Activated naive CD4-positive, alpha-beta T cell treated with anti-CD3 and anti-CD28 coated beads, Interleukin-2, amount 10 ng/mL, durations not matched to agents 7 days and 5 days (primary cell): ENCODE results near the gene DNASE2B.

ENCODE experiments used
- CTCF ChIA-PET: fragments of 350-600 bp; sonication (Branson Sonifier 250); formaldehyde crosslinking; loops from one replicate; lab custom pipeline; 2021; ENCODE audit warnings: antibody characterized with exemption; lab: Charles Lee
- DNase-seq: peaks from one replicate; pipeline ENCODE4 v3.0.0-alpha.2; 2020
- H3K27ac Mint-ChIP-seq: one replicate; pipeline ENCODE4 v1.8.0; 2021; ENCODE audit warnings: mild to moderate bottlenecking, moderate library complexity, mixed read lengths
- H3K27me3 Mint-ChIP-seq: one replicate; pipeline ENCODE4 v1.8.0; 2021; ENCODE audit warnings: mild to moderate bottlenecking, mixed read lengths
- H3K36me3 Mint-ChIP-seq: one replicate; pipeline ENCODE4 v1.8.0; 2021; ENCODE audit warnings: mixed read lengths
- H3K4me1 Mint-ChIP-seq: one replicate; pipeline ENCODE4 v1.8.0; 2021; ENCODE audit warnings: mixed read lengths
- H3K4me3 Mint-ChIP-seq: one replicate; pipeline ENCODE4 v1.8.0; 2021; ENCODE audit warnings: mild to moderate bottlenecking, moderate library complexity, mixed read lengths
- H3K9me3 Mint-ChIP-seq: one replicate; pipeline ENCODE4 v1.8.0; 2021; ENCODE audit warnings: mixed read lengths

The DNASE2B gene

DNA sequence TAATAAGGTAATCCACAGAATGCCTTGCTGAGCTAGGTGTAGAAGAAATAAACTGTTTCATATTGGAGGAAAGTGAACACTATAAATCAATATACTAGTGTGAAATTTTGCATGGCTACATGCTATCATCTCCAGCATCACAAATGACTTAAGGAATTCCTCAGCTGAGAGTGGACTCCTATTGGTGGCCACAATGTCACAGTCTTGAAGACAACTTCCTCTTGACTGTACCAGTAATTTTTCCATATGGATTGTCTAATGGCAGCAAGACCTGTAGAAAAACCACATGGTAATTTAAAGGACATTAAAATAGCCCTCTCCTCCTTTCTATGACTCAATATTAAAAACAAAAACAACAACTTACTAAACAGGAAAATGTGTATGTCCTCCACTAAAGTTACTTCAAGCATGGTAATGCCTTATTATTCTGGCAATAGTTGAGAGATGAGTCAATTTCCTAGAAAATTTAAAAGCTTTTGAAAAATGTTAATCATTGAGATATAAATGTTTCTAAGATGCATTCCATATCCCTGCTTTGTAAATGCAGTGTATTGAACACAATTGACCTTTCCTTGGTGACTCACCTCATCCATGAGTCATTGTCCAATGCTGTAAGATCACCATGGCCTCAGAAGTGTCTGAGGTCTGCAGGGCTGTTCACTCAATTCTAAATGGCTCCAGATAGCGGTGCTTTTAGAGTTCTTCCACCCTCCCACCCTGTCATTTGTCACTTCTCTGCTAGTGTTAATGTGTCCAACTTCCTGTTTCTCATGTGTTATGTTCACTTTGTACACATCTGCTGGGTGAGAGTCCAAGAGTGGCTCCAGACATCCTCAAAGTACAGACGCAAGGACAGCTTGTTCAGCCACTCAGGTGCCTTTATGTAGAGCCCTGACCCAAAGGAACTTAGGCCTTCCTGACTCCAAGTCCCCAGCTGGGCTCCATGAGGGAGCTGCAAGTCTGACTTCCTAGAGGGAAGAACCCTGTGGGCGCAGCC lies 32.8 kb upstream of the DNASE2B start:
- H3K4me1 Mint-ChIP-seq: no peaks in the 10 kb centered on the region
- H3K4me3 Mint-ChIP-seq: no peak overlapping the region
- DNase-seq: no peak
- CTCF ChIA-PET: no interaction called here
- H3K9me3 Mint-ChIP-seq: no peaks in the 10 kb centered on the region
- peaks cover 3% of the 10 kb centered on the region for H3K27me3 Mint-ChIP-seq
- no peaks in the 10 kb centered on the region for H3K36me3 Mint-ChIP-seq
- no peak overlapping the region for H3K27ac Mint-ChIP-seq

DNA sequence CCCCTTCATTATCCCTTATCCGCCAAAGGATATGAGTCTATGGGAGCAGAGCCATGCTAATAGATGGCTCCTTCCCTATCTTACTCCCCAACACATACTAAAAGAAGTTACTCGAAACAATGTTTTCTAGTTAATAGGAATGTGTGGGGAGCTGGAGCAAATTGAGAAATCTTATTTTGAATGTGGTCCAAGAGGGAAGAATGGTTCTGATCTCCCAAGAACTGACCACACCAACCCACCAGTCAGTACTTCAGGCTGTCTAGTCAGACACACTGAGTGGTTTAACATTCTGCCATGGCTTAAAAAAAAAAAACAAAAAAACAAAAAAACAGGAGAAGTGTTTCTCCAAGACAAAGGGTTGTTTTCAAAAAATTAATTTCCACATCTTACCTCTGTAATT lies 31.5 kb upstream of the DNASE2B start:
- Mint-ChIP-seq H3K4me3 (no peak overlapping the region), H3K27me3 (peaks cover 2% of the 10 kb centered on the region), H3K9me3 (no peaks in the 10 kb centered on the region), H3K27ac (no peak overlapping the region), H3K4me1 (no peaks in the 10 kb centered on the region), H3K36me3 (no peaks in the 10 kb centered on the region)
- DNase-seq: no peak
- CTCF ChIA-PET: no interaction called here

DNA sequence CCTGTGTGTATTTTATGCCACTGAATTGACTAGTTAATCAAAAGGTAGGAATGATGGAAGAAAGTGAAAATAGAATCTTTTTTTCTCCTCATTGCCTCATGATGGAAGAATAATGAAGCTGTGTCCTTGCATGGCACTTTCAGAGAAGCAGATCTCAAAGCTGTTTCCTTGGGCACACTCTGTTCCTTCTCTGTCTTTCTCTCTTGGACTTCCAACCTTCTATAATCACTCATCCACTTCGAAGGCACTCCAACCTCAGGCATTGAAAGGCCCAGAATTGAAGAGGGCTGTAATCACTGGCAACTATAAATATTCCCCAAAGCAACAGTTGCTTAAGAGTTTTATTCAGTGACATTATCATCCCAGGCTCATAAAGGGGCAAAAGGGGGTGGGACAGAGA lies 31.1 kb upstream of the DNASE2B start:
- DNase-seq: no peak
- no peaks in the 10 kb centered on the region for H3K4me1 Mint-ChIP-seq
- no peaks in the 10 kb centered on the region for H3K36me3 Mint-ChIP-seq
- no peaks in the 10 kb centered on the region for H3K27me3 Mint-ChIP-seq
- H3K4me3 Mint-ChIP-seq: no peak overlapping the region
- no peak overlapping the region for H3K27ac Mint-ChIP-seq
- CTCF ChIA-PET: no interaction called here
- H3K9me3 Mint-ChIP-seq: no peaks in the 10 kb centered on the region

DNA sequence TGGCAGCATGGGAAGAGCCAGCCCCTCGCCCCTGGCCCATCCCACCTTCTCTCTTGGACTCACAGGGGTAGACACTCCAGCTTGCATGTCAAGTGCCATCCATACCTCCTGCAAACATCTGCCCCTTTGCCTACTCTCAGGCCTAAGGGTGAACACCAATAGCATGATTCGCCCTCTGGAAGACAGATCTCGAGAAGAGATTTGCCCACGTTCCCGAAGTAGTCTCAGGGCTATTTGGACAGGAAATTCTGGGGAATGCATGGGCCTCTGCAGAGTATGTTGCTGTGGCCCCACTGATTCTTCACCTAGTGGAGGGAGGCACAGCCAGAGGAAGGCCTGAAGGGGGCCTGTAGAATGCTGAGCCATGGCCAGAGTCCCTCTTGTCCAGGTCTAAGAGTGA lies 29.8 kb upstream of the DNASE2B start:
- Mint-ChIP-seq H3K4me1 (no peaks in the 10 kb centered on the region), H3K27me3 (no peaks in the 10 kb centered on the region), H3K4me3 (no peak overlapping the region), H3K27ac (no peak overlapping the region), H3K36me3 (no peaks in the 10 kb centered on the region), H3K9me3 (no peaks in the 10 kb centered on the region)
- CTCF ChIA-PET: no interaction called here
- no peak for DNase-seq

DNA sequence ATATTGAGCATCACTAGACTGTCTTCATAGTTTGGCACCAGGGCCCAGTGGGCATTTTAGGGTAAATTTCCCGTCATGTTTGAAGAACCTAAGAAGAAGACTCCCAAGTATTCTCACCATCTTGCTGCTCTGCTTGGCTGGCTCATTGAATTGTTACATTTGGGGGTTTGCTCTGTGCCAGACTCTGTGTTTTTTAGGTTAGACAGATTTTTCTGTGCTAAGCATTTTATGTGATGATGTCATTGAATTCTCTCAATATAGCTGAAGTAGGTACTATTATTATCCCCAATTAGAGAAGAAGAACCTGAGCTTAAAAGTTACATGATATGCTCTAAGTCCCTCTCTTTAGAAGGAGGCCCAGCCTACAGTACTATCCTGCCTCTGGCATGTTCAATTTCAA lies 28.0 kb upstream of the DNASE2B start:
- Mint-ChIP-seq H3K4me1 (no peaks in the 10 kb centered on the region), H3K9me3 (no peaks in the 10 kb centered on the region), H3K4me3 (no peak overlapping the region), H3K36me3 (no peaks in the 10 kb centered on the region), H3K27ac (no peak overlapping the region), H3K27me3 (no peaks in the 10 kb centered on the region)
- DNase-seq: no peak
- CTCF ChIA-PET: no interaction called here

DNA sequence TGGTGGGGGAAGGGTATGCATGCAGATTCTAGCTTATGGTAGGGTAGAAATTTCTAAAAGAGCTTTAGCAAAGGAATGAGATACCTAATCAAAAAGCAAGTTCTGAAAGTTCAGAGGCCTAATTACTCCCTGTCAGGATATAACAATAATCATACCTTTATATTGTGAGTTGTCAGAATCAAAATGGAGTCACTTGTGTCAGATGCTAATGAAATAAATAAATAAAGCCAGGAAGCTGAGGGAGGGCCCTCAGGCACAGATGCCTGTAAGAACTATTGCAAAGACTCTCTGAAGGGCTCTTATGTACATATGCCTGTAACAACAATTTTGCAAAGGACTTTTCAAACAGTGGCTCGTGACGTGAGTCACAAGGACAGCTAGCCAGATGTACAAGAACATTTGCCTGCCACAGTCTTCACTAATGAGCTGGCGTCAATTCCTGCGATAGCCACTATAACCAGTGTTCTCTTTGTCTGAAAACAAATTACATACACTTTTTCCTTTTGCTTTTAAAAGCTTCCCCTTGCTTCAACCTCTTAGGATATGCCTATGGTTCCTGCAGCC lies 27.4 kb upstream of the DNASE2B start:
- Mint-ChIP-seq H3K4me1 (no peaks in the 10 kb centered on the region), H3K4me3 (no peak overlapping the region), H3K27ac (no peak overlapping the region), H3K27me3 (no peaks in the 10 kb centered on the region), H3K36me3 (no peaks in the 10 kb centered on the region), H3K9me3 (no peaks in the 10 kb centered on the region)
- no peak for DNase-seq
- CTCF ChIA-PET: no interaction called here

DNA sequence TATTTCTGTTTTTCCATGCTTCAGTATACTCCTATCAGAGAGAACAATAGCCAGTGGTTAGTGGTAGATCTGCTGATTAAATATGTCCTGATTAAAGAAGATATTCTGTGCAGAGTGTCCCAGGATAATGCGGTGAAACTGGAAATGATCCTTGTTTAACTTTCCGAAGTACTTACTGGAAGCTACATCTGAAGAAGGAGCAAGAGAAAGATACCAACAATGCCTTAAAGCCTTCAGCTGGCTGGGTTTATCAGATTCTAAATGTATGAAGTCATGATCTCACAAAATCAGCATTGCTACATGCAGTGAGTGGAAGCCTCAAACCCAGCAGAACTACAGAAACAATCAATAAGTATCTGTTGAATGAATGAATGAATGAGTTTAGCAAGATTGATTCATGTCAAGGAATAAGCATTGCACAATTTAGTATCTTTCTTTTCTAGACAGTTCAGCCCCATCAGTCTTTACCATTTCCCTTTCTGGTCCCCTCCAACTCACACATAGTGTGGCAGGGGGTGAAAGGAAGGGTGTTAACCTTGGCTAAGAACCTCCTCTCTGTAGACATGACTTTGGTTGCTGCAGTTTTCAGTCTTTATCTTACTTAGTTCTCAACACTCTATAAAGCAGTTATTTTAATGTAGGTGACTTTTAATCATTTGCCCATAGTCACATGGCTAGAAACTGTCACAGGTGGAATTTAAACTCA lies 24.7 kb upstream of the DNASE2B start:
- CTCF ChIA-PET: no interaction called here
- Mint-ChIP-seq H3K4me3 (no peak overlapping the region), H3K36me3 (no peaks in the 10 kb centered on the region), H3K27me3 (no peaks in the 10 kb centered on the region), H3K27ac (no peak overlapping the region), H3K4me1 (no peaks in the 10 kb centered on the region), H3K9me3 (no peaks in the 10 kb centered on the region)
- DNase-seq: no peak

DNA sequence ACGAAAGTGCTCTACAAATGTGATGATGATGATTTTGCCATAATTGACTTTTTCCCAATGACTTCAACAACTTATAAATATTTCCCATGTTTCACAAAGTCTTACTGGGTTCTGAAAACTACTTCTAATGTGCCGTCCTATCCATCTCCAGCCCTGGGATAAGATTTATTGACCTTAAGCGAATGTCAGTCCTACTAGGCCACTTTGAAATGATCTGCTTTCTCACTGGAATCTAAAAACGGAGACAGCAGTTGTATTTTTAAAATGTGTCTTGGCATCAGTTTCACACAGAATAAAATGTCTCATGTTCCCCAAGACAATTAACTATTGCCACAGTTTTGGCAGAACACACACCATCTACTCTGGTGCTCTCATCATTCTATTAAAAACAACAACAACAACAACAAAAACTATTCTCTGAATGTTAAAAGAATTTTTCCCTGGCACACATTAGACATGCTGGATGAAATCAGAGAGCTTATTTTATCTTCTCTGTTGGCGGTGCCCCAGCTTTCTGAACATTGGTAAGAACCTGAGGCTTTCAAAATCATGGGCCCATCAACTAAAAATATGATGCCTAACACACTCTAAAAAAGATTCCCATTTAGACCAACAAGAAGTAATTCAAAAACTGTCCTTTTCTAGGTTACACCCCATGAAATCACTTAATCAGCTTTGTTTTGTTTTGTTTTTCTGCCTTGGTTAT lies 23.1 kb upstream of the DNASE2B start:
- CTCF ChIA-PET: no interaction called here

DNA sequence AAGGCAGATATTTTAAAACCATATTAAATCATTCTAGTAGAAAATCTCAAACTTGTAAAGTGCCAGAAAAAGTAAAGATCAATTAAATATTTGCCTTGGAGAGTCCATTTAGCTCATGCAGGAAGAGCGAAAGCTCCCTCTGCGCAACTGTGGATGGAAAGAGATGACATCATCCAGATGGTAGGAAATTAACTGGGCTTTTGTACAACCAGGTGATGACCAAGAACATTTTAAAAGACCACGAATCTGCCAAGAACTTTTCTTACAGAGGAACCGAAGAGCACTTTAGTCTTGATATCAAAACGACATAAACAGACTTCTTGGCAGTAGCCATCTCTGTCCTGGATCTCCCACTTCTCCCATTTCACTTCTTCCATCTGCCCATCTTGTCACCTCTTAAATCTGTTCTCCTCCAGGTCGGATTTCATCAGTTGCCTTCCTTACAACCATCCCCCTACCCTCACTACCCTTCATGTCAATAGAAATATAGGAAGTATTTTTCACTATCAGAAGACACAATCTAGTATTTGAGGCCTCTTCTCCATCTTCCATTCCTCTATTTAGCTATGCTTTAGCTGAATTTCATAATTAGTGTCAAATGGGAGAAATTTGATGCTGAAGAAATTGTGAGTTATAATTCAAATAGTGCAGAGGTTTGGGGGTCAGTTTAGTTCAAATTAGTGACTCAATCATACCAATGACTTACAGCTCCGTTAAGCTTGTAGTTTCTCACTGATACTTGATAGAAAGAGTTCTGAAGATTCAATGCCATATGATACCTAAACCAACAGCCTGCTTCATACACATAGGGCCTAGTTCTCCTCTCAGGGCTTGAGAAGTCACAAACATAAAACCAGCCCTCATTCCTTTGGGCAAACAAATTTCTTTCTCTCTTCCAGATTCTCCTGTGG lies 22.0 kb upstream of the DNASE2B start:
- Mint-ChIP-seq H3K4me1 (no peaks in the 10 kb centered on the region), H3K36me3 (no peaks in the 10 kb centered on the region), H3K27me3 (no peaks in the 10 kb centered on the region), H3K9me3 (no peaks in the 10 kb centered on the region), H3K4me3 (no peak overlapping the region), H3K27ac (no peak overlapping the region)
- CTCF ChIA-PET: no interaction called here
- DNase-seq: no peak

More for the DNA sequence above, 23.1 kb upstream of the DNASE2B start:
- no peaks in the 10 kb centered on the region for H3K36me3 Mint-ChIP-seq
- H3K4me1 Mint-ChIP-seq: no peaks in the 10 kb centered on the region
- DNase-seq: no peak
- no peak overlapping the region for H3K4me3 Mint-ChIP-seq
- no peaks in the 10 kb centered on the region for H3K27me3 Mint-ChIP-seq
- H3K9me3 Mint-ChIP-seq: no peaks in the 10 kb centered on the region
- H3K27ac Mint-ChIP-seq: no peak overlapping the region

DNA sequence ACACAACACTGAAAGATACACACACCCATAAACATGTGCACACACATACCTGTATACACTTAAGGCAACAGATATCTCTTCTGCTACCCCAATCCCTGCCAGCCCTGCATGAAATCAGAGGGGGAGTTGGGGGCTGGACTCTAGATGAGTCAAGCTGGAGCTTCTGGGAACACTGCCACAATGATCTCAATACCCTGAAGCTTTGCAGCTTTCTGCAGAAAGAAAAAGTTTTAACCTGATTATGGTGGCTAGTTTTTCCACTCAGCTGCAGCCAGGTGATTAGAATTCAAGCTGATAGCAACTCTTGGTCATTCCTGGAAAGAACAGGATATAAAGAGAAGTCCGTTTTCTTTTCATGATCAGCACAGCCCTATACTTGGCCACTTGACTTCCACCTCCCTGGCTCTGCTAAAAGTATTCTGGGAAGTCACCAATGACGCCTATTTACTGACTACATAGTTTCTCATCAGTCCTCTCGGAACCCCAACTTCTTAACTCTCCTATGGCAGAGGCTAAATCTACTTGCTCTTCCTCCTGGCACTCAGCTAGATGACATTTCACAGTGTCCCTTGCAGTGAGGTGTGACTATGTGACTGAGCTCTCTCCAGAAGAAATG lies 20.7 kb upstream of the DNASE2B start:
- no peak for DNase-seq
- no peaks in the 10 kb centered on the region for H3K9me3 Mint-ChIP-seq
- H3K27me3 Mint-ChIP-seq: no peaks in the 10 kb centered on the region
- H3K4me3 Mint-ChIP-seq: no peak overlapping the region
- H3K27ac Mint-ChIP-seq: no peak overlapping the region
- H3K4me1 Mint-ChIP-seq: no peaks in the 10 kb centered on the region
- H3K36me3 Mint-ChIP-seq: no peaks in the 10 kb centered on the region
- CTCF ChIA-PET: no interaction called here

DNA sequence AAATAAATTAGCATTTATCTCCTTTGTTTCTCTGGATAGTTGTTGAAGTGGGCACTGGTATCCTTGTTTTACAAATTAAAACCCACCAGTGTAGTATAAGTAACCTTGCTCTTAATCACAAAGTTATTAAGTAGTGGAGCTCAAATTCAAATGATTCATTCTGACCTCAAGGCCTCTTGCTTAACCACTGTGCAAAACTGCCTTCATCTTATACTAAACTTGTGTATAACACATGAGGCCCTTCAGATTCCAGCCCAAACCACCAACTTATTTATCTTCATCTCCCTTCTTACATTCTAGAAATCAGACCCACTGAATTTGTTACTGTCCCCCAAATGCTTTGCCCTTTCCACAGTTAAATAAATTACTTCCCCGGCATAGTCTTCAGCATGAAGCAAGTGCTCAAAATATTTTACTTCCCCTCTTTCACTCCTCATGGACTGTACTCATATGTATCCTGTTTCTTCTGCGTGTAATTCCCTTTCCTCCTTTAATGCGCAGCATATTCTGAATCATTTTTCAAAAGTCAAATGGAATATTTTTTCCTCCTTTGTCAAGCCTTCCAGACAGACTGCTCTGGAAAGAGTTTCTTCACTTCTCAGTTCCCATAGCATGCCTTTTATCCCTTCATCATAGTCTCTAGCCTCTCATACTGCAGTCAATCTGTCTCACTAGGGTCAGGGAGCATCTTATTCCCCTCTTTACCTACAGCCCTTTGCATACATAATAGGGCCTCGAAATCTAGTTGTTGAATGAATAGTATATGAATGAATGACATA lies 19.0 kb upstream of the DNASE2B start:
- no peak for DNase-seq
- Mint-ChIP-seq H3K27ac (no peak overlapping the region), H3K9me3 (no peaks in the 10 kb centered on the region), H3K4me1 (no peaks in the 10 kb centered on the region), H3K4me3 (no peak overlapping the region), H3K36me3 (no peaks in the 10 kb centered on the region), H3K27me3 (no peaks in the 10 kb centered on the region)
- CTCF ChIA-PET: no interaction called here

DNA sequence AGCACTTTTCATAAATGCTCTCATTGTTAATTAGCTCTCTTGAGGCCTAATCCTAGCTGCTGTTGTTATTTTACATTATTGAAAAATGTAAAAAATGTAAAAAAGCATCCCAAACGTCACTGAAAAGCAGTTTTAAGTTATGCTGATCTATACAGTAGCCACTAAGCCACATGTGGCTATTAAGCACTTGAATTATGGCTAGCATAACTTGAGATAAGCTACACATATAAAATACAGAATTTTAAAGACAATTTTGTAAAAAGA lies 18.4 kb upstream of the DNASE2B start:
- Mint-ChIP-seq H3K36me3 (no peaks in the 10 kb centered on the region), H3K4me3 (no peak overlapping the region), H3K27ac (no peak overlapping the region), H3K4me1 (no peaks in the 10 kb centered on the region), H3K27me3 (no peaks in the 10 kb centered on the region), H3K9me3 (no peaks in the 10 kb centered on the region)
- CTCF ChIA-PET: no interaction called here
- no peak for DNase-seq

DNA sequence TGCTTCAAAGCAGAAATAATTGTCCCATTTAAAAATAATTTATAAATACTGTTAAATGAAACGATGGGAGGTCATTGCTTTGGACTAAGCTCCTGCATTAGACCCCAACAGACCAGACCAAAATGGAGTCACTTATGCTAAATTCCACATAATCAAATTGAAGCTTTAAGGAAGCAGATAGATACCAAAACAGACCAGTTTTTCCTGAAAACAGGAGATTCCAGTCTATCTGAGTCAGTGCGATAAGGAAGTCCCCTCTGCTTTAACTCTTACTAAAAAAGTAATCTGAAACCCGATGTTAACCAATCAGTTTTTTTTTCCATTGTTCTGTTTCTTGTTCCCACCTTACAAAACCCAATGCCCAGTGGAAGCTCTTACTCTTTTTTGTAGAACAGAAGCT lies 16.2 kb upstream of the DNASE2B start:
- Mint-ChIP-seq H3K27ac (no peak overlapping the region), H3K36me3 (no peaks in the 10 kb centered on the region), H3K9me3 (no peaks in the 10 kb centered on the region), H3K27me3 (no peaks in the 10 kb centered on the region), H3K4me1 (no peaks in the 10 kb centered on the region), H3K4me3 (no peak overlapping the region)
- no peak for DNase-seq
- CTCF ChIA-PET: no interaction called here
